Adrenal gland (tissue), 5 donors: ENCODE results near the gene HOMEZ.

Experiments
- POLR2A ChIP-seq, 2 donors: fragments of 450-650 bp; IDR thresholded peaks; one replicate each; pipeline ENCODE4 v1.6.1; 2017; ENCODE audit warnings: antibody characterized with exemption in 2 of 2, mild to moderate bottlenecking in 2 of 2, moderate library complexity in 1 of 2
- TF ChIP-seq, protein P1 (sequence below), 6 experiments: fragments of 450-650 bp in 4 of 6; fragments of 200-600 bp in 2 of 6; sonication (generic) in 1 of 6; IDR thresholded peaks; 1 replicate in 5 of 6; 2 replicates in 1 of 6; pipeline versions ENCODE4 v1.5.1 to v1.8.0; 2016 to 2021; ENCODE audit warnings: antibody characterized with exemption in 6 of 6, mild to moderate bottlenecking in 2 of 6, moderate library complexity in 1 of 6
- donor health status: DM: no; HTN: no; CAD: no.

DNA sequence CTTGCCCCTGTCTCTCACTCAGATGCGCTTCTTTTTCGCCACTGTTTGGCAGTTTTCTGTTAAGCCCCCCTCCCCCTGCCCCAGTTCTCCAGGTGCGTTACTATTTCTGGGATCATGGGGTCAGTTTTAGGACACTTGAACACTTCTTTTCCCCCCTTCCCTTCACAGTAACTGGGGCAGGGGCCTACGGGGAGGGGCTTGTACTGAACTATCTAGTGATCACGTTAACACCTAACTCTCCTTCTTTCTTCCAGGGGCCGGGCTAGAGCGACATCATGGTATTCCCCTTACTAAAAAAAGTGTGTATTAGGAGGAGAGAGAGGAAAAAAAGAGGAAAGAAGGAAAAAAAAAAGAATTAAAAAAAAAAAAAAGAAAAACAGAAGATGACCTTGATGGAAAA, 39.1 kb upstream of the HOMEZ start:
- TF ChIP-seq, protein P1, sequence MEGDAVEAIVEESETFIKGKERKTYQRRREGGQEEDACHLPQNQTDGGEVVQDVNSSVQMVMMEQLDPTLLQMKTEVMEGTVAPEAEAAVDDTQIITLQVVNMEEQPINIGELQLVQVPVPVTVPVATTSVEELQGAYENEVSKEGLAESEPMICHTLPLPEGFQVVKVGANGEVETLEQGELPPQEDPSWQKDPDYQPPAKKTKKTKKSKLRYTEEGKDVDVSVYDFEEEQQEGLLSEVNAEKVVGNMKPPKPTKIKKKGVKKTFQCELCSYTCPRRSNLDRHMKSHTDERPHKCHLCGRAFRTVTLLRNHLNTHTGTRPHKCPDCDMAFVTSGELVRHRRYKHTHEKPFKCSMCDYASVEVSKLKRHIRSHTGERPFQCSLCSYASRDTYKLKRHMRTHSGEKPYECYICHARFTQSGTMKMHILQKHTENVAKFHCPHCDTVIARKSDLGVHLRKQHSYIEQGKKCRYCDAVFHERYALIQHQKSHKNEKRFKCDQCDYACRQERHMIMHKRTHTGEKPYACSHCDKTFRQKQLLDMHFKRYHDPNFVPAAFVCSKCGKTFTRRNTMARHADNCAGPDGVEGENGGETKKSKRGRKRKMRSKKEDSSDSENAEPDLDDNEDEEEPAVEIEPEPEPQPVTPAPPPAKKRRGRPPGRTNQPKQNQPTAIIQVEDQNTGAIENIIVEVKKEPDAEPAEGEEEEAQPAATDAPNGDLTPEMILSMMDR (IDR thresholded peaks at IDR 0.05): no peak
- no peak for TF ChIP-seq POLR2A (IDR thresholded peaks at IDR 0.05)
